ENCODE data around the gene CDKAL1. TPM values are rescaled to one million over a fixed set of nuclear protein-coding genes. Genes with fewer than 3 reads are reported as not detected.

The CDKAL1 gene
- total and polyA plus RNA-seq, 10 of the 15 experiments (the other 5 are each of a cell fraction or from before 2014, with no cell fraction given) = 10.7 to 26.9 (median 17.3) TPM

- TF ChIP-seq, protein P1, sequence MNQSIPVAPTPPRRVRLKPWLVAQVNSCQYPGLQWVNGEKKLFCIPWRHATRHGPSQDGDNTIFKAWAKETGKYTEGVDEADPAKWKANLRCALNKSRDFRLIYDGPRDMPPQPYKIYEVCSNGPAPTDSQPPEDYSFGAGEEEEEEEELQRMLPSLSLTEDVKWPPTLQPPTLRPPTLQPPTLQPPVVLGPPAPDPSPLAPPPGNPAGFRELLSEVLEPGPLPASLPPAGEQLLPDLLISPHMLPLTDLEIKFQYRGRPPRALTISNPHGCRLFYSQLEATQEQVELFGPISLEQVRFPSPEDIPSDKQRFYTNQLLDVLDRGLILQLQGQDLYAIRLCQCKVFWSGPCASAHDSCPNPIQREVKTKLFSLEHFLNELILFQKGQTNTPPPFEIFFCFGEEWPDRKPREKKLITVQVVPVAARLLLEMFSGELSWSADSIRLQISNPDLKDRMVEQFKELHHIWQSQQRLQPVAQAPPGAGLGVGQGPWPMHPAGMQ (IDR thresholded peaks at IDR 0.05; ENCODE audit: borderline replicate concordance) = no peak
- TF ChIP-seq KDM1A (IDR thresholded peaks at IDR 0.05; ENCODE audit: borderline replicate concordance) (no peak), NFYA (IDR thresholded peaks at IDR 0.05; ENCODE audit: borderline replicate concordance, low read depth, low read length) (no peak), ASH2L (IDR thresholded peaks at IDR 0.05; ENCODE audit: borderline replicate concordance, low read depth) (no peak), NR2F1 (conservative IDR thresholded peaks at IDR 0.05) (no peak), FOS (IDR thresholded peaks at IDR 0.05; ENCODE audit: borderline replicate concordance, extremely low read depth, insufficient read length) (no peak), NRF1 (conservative IDR thresholded peaks at IDR 0.05; ENCODE audit: low read depth, low read length) (no peak), ZNF24 (IDR thresholded peaks at IDR 0.05) (no peak), SMAD1 (IDR thresholded peaks at IDR 0.05; ENCODE audit: low read depth, partially characterized antibody) (no peak)
Observed at GRCh38 chr6:20840675-20841074, 306.4 kb downstream of the CDKAL1 start (continued).

DNA sequence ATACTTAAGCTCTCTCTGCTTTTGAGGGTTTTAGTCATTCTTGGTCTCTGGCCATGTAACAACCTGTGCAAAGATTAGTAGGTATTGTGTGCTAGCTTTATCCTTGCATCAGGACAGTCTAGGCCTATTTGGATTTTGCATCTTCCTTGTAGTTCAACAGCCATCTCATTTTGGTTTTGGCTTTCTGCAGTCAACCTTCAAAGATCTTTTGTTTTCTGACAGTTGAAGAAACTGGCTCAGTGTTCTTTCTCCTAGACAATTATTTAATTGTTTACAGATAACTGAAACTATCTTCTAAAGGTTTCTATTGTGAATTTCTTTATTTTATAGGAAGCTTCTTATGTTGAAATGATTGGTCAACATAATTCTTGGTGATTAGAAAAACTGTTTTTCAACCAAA lies 307.5 kb downstream of the CDKAL1 start:
- Histone ChIP-seq H3K79me2 (ENCODE audit: control insufficient read depth, insufficient read depth, low read length) (no peaks in the 10 kb centered on the region), H3K4me3 (no peak overlapping the region), H2AFZ (ENCODE audit: control insufficient read depth, low read depth, low read length) (no peak overlapping the region), H3K4me2 (ENCODE audit: control insufficient read depth, insufficient read depth) (no peak overlapping the region), H3K4me1 (ENCODE audit: control insufficient read depth, insufficient read depth, low read length) (no peaks in the 10 kb centered on the region), H4K20me1 (ENCODE audit: control insufficient read depth, insufficient read depth) (no peaks in the 10 kb centered on the region), H3K27ac (ENCODE audit: control insufficient read depth, insufficient read depth) (no peak overlapping the region), H3K27me3 (replicated peaks in 1 of 2; ENCODE audit: control insufficient read depth in 2 of 2, insufficient read depth in 2 of 2, low read length in 1 of 2) (no peaks in the 10 kb centered on the region), H3K9ac (ENCODE audit: control insufficient read depth, insufficient read depth, low read length) (no peak overlapping the region), H3K9me3 (replicated peaks; ENCODE audit: control insufficient read depth, insufficient read depth, low read length) (0 out of 3 replicates have a peak, but pooled peaks cover under 1% of the 10 kb centered on the region), H3K36me3 (ENCODE audit: control insufficient read depth in 2 of 2, insufficient read depth in 2 of 2, low read length in 1 of 2) (no peaks in the 10 kb centered on the region)
- DNase-seq (ENCODE audit: low read depth, low spot score) = no peak
- no TSS peak for BruUV-seq (replicated peaks)
- POLR2A ChIA-PET = interaction anchor here (0.9 kb wide), 1 partner anchor 146 kb away, joined by 3 read pairs; no protein-coding TSS in a partner anchor
- RAD21 ChIA-PET (ENCODE audit: unreplicated experiment) = no interaction called here
- intact Hi-C loops (cut with micrococcal nuclease; ENCODE audit: unreplicated experiment) (no loop called here), in situ Hi-C loops (cut with MboI) (no loop called here)
- no peak for ATAC-seq
- CTCF ChIA-PET = interaction anchor here (0.6 to 1.3 kb wide), 2 partner anchors 9 to 269 kb away, joined by 3 read pairs; no protein-coding TSS in a partner anchor
- SMC1A ChIA-PET (ENCODE audit: uncharacterized antibody, unreplicated experiment) = interaction anchor here (0.6 to 3.6 kb wide), 2 partner anchors 10 to 22 kb away, joined by 3 to 13 read pairs; no protein-coding TSS in a partner anchor
- FAIRE-seq = no peak
- TF ChIP-seq KLF5 (IDR thresholded peaks at IDR 0.05; ENCODE audit: partially characterized antibody) (no peak), USF1 (IDR thresholded peaks at IDR 0.05; ENCODE audit: borderline replicate concordance, extremely low read length, insufficient read depth, low read depth, low read length) (no peak), SMARCA5 (IDR thresholded peaks at IDR 0.05) (no peak), MXI1 (IDR thresholded peaks at IDR 0.05; ENCODE audit: low read depth, low read length) (no peak), KAT2A (conservative IDR thresholded peaks at IDR 0.05; ENCODE audit: control insufficient read depth, low read depth, low read length) (no peak), HDAC6 (IDR thresholded peaks at IDR 0.05; ENCODE audit: unreplicated experiment) (no peak), BHLHE40 (IDR thresholded peaks at IDR 0.05; ENCODE audit: borderline replicate concordance in 1 of 2, low read depth in 2 of 2, low read length in 1 of 2) (no peak), MYC (IDR thresholded peaks at IDR 0.05; ENCODE audit: insufficient read depth, insufficient read length, insufficient replicate concordance, low read length, severe bottlenecking) (no peak)
- TF ChIP-seq, protein P2, sequence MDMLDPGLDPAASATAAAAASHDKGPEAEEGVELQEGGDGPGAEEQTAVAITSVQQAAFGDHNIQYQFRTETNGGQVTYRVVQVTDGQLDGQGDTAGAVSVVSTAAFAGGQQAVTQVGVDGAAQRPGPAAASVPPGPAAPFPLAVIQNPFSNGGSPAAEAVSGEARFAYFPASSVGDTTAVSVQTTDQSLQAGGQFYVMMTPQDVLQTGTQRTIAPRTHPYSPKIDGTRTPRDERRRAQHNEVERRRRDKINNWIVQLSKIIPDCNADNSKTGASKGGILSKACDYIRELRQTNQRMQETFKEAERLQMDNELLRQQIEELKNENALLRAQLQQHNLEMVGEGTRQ (IDR thresholded peaks at IDR 0.05; ENCODE audit: borderline replicate concordance, low read depth, low read length) = no peak
- TF ChIP-seq, protein P1 (IDR thresholded peaks at IDR 0.05; ENCODE audit: borderline replicate concordance) = no peak
